ENCODE measurements around the gene TLCD4.

The TLCD4 gene

GRCh38 chr1:95088303-95088702 lies 28.9 kb upstream of the TLCD4 start:
- TF ChIP-seq CTCF (IDR thresholded peaks at IDR 0.05) = no peak

- TF ChIP-seq CTCF (IDR thresholded peaks at IDR 0.05) = no peak
Observed at GRCh38 chr1:95089650-95090287, 27.4 kb upstream of the TLCD4 start.

GRCh38 chr1:95093296-95093695 lies 23.9 kb upstream of the TLCD4 start:
- no peak for TF ChIP-seq CTCF (IDR thresholded peaks at IDR 0.05)

GRCh38 chr1:95094923-95095322 lies 22.2 kb upstream of the TLCD4 start:
- TF ChIP-seq CTCF (IDR thresholded peaks at IDR 0.05) = no peak

- TF ChIP-seq CTCF (IDR thresholded peaks at IDR 0.05) = no peak
Observed at GRCh38 chr1:95095833-95096217, 21.3 kb upstream of the TLCD4 start.

- no peak for TF ChIP-seq CTCF (IDR thresholded peaks at IDR 0.05)
Observed at GRCh38 chr1:95096218-95096841, 20.8 kb upstream of the TLCD4 start.

GRCh38 chr1:95097426-95097825 lies 19.7 kb upstream of the TLCD4 start:
- no peak for TF ChIP-seq CTCF (IDR thresholded peaks at IDR 0.05)

Measured in LNCAP (cell line).